Measurements from ENCODE around the gene NCMAP.

Gene NCMAP

GRCh38 chr1:24554714-24555113 lies 1.2 kb upstream of the NCMAP start:
- TF ChIP-seq ZFX (IDR thresholded peaks at IDR 0.05; ENCODE audit: borderline replicate concordance) (no peak), CTCF (IDR thresholded peaks at IDR 0.05) (no peak)
- no peak overlapping the region for H3K27ac ChIP-seq

- H3K27ac ChIP-seq, result no peak overlapping the region
- TF ChIP-seq CTCF (IDR thresholded peaks at IDR 0.05) (no peak), ZFX (IDR thresholded peaks at IDR 0.05; ENCODE audit: borderline replicate concordance) (no peak)
Measured at GRCh38 chr1:24556414-24556795, 518 bp downstream of the NCMAP start.

- H3K27ac ChIP-seq, result no peak overlapping the region
- TF ChIP-seq ZFX (IDR thresholded peaks at IDR 0.05; ENCODE audit: borderline replicate concordance), result no peak
- TF ChIP-seq CTCF (IDR thresholded peaks at IDR 0.05), result no peak
Measured at GRCh38 chr1:24557220-24557619, 1.3 kb downstream of the NCMAP start.

- TF ChIP-seq CTCF (IDR thresholded peaks at IDR 0.05), result no peak
- no peak for TF ChIP-seq ZFX (IDR thresholded peaks at IDR 0.05; ENCODE audit: borderline replicate concordance)
- no peak overlapping the region for H3K27ac ChIP-seq
Measured at GRCh38 chr1:24557711-24558131, 1.8 kb downstream of the NCMAP start.

GRCh38 chr1:24558455-24558854 lies 2.6 kb downstream of the NCMAP start:
- no peak overlapping the region for H3K27ac ChIP-seq
- TF ChIP-seq ZFX (IDR thresholded peaks at IDR 0.05; ENCODE audit: borderline replicate concordance) (no peak), CTCF (IDR thresholded peaks at IDR 0.05) (no peak)

- no peak overlapping the region for H3K27ac ChIP-seq
- TF ChIP-seq CTCF (IDR thresholded peaks at IDR 0.05) (no peak), ZFX (IDR thresholded peaks at IDR 0.05; ENCODE audit: borderline replicate concordance) (no peak)
Measured at GRCh38 chr1:24558902-24559791, 3.3 kb downstream of the NCMAP start.

- H3K27ac ChIP-seq, result no peak overlapping the region
- TF ChIP-seq CTCF (IDR thresholded peaks at IDR 0.05) (no peak), ZFX (IDR thresholded peaks at IDR 0.05; ENCODE audit: borderline replicate concordance) (no peak)
Measured at GRCh38 chr1:24560361-24560760, 4.5 kb downstream of the NCMAP start.
